ENCODE measurements around the gene OR52M1.

Gene OR52M1, protein sequence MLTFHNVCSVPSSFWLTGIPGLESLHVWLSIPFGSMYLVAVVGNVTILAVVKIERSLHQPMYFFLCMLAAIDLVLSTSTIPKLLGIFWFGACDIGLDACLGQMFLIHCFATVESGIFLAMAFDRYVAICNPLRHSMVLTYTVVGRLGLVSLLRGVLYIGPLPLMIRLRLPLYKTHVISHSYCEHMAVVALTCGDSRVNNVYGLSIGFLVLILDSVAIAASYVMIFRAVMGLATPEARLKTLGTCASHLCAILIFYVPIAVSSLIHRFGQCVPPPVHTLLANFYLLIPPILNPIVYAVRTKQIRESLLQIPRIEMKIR

GRCh38 chr11:4544891-4545290 lies at the start of gene OR52M1:
Gene OR52M1 (plus strand): TSS chr11:4545191. CDS start chr11:4545191, 0 bp downstream.
- H3K27ac ChIP-seq = peak within 1 kb of the TSS; percentile 65; the same call in 1 of the 2 replicates
- TF ChIP-seq, protein P1, sequence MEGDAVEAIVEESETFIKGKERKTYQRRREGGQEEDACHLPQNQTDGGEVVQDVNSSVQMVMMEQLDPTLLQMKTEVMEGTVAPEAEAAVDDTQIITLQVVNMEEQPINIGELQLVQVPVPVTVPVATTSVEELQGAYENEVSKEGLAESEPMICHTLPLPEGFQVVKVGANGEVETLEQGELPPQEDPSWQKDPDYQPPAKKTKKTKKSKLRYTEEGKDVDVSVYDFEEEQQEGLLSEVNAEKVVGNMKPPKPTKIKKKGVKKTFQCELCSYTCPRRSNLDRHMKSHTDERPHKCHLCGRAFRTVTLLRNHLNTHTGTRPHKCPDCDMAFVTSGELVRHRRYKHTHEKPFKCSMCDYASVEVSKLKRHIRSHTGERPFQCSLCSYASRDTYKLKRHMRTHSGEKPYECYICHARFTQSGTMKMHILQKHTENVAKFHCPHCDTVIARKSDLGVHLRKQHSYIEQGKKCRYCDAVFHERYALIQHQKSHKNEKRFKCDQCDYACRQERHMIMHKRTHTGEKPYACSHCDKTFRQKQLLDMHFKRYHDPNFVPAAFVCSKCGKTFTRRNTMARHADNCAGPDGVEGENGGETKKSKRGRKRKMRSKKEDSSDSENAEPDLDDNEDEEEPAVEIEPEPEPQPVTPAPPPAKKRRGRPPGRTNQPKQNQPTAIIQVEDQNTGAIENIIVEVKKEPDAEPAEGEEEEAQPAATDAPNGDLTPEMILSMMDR (conservative IDR thresholded peaks at IDR 0.05) = no peak

DNA sequence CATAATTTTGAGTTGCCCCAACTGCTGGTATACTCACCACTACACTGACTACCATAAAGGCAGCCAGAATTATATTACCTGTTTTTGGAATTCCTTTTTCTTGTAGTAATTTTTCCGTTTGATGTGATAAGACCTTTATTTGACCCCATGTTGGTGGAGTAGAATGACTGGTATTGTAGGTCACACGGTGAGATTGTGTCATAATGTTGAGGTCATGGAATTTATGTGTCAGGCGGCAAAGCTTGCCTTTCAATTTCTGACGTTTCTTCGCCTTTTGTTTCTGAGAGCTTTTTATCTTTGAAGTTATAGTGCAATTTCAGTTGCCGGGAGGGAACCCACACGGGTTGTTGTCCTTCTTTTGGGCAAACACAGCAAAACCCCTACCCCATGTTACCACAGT lies 49.5 kb upstream of the OR52M1 start:
- TF ChIP-seq, protein P1 (conservative IDR thresholded peaks at IDR 0.05) = no peak
- no peak overlapping the region for H3K27ac ChIP-seq

DNA sequence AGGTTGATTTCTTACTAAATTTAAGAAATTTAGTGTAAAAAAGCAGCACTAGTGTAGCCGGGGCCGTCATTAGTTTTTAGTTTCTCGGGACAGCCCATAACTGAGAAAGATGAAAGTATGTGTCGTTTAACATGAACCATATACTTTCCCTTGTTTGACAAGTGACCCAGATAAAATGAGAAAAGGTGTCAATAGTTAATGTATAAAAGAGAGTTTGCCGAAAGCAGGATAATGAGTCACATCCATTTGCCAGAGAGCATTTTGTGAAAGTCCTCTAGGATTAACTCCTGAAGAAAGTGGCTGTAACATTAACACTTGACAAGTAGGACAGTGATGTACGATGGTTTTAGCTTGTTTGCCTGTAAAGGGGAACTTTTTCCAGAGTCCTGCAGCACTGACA lies 49.0 kb upstream of the OR52M1 start:
- H3K27ac ChIP-seq = no peak overlapping the region; the same call in 1 of the 2 replicates
- TF ChIP-seq, protein P1 (conservative IDR thresholded peaks at IDR 0.05) = no peak

- TF ChIP-seq, protein P1 (conservative IDR thresholded peaks at IDR 0.05) = no peak
- H3K27ac ChIP-seq = peak overlapping the region; percentile 37; the same call in 1 of the 2 replicates
These were observed 48.3 kb upstream of the OR52M1 start for GRCh38 chr11:4496557-4497248.

DNA sequence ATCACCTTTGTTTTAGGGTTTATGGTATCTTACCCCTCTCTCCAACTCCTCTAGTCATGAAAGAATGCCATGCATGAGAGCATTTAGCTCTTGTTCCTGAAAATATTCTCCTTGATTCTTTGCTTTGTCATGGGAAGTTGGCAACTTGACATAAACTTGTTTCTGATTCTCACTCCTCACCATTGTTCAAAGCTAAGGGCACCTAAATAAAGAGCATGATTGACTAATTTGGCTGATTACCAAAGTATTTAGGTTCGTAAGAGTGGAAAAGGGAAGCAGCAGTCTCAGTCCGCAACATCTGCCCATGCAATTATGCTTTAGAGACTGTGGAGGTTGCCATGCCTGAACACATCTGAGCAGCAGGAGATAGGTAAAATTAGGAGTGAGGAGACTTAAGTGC lies 36.1 kb upstream of the OR52M1 start:
- TF ChIP-seq, protein P1 (conservative IDR thresholded peaks at IDR 0.05) = no peak
- no peak overlapping the region for H3K27ac ChIP-seq

DNA sequence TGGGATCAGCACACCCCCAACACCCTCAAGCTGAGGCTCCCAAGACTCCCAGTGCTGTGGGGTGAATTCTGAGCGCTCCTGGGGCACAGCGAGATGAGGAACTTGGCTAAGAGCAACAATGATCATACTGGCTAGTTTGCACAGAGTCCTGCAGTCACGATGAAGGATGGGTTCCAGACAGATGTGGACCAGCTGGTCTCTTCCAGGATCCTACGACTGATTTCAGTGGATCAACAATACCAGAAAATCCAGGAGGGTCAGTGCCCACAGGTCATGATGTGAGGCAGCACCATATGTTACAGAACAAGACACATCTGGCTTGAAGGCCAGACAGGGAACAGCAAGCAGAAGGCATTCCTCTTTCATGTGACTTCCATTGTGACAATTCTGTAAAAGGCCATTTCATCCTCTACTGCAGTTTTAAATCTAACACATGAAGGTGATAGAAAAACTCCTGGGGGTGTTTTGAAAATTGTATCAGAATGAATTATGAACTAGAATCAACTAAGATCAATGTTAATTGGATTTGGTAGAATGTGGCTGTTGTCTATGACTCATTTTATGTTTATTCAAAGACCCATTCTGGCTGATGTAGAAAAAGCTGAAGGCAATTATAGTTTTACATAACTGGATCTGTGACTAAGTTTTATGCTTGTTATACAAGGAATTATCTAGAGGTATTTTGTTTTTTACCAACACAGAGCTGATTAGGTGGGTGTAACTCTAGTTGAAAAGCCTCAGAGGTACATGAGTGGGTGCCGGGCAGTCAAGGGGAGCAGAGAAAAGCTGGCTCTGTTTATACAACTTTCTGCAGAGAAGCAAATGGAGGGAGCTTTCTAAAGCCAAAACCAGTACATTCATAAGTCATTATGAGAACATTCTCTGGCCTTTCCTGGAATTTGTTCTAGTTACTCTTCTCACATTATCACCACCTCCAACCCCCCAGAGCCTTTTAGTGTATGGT lies 33.4 kb upstream of the OR52M1 start:
- H3K27ac ChIP-seq = no peak overlapping the region
- TF ChIP-seq, protein P1 (conservative IDR thresholded peaks at IDR 0.05) = no peak

DNA sequence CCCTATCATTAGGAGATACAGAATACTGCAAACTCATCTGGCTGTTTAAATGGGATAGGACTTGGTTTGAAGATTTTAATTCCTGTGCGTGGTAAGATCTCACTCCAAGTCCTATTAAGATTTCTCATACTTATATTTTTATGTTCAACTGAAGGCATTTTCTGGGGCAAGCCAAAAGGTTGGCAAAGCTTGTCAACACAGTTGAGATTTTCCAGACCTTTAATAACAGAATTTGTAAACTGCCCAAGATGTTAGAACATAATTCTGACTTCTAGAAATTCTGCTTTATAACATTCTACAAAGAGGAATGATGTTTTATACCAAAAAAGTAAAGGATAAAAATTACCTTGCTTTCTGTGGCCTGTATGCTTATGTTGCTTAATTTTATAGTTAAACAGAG lies 30.8 kb upstream of the OR52M1 start:
- no peak overlapping the region for H3K27ac ChIP-seq
- TF ChIP-seq, protein P1 (conservative IDR thresholded peaks at IDR 0.05) = no peak

Measured in VCaP (cell line).